SK-N-SH treated with all-trans-retinoic acid at 6 μM for 48 hours (cell line): ENCODE measurements around the gene NTF3.

Experiments
- ATAC-seq: fragments of 200-7000 bp; cut with Tn5 transposase; 3 replicates; pipeline ENCODE4 v1.9.1; 2020; ENCODE audit warnings: mild to moderate bottlenecking, moderate library complexity
- ARNTL ChIP-seq: fragments of 450-650 bp; formaldehyde crosslinking; IDR thresholded peaks from 2 replicates; pipeline ENCODE4 v1.5.0; 2020; ENCODE audit warnings: low read depth, mild to moderate bottlenecking, moderate library complexity, borderline replicate concordance
- BACH2 ChIP-seq: fragments of 250-450 bp; sonication (Bioruptor Pico); IDR thresholded peaks from 2 replicates; pipeline ENCODE4 v1.9.0; 2021; ENCODE audit warnings: mild to moderate bottlenecking, borderline replicate concordance
- CSDC2 ChIP-seq: fragments of 250-450 bp; sonication (Bioruptor Pico); IDR thresholded peaks from 2 replicates; pipeline ENCODE4 v1.5.0; 2020; ENCODE audit warnings: mild to moderate bottlenecking, moderate library complexity
- CSRNP3 ChIP-seq: fragments of 250-450 bp; sonication (Bioruptor Pico); IDR thresholded peaks from 2 replicates; pipeline ENCODE4 v1.5.1; 2021; ENCODE audit warnings: mild to moderate bottlenecking, moderate library complexity
- ESRRG ChIP-seq: fragments of 250-450 bp; sonication (Bioruptor Pico); IDR thresholded peaks from 2 replicates; pipeline ENCODE4 v1.6.1; 2021; ENCODE audit warnings: mild to moderate bottlenecking
- GLIS3 ChIP-seq: fragments of 250-450 bp; sonication (Bioruptor Pico); IDR thresholded peaks from 2 replicates; pipeline ENCODE4 v1.5.0; 2020; ENCODE audit warnings: mild to moderate bottlenecking, moderate library complexity
- ISL1 ChIP-seq: fragments of 250-450 bp; sonication (Bioruptor Pico); IDR thresholded peaks from 2 replicates; pipeline ENCODE4 v2.1.2; 2022; ENCODE audit warnings: mild to moderate bottlenecking, moderate library complexity
- OSR1 ChIP-seq: fragments of 250-450 bp; sonication (Bioruptor Pico); IDR thresholded peaks from 2 replicates; pipeline ENCODE4 v1.8.0; 2022; ENCODE audit warnings: moderate library complexity, mild to moderate bottlenecking, inconsistent platforms
- PPARA ChIP-seq: fragments of 250-450 bp; sonication (Bioruptor Pico); IDR thresholded peaks from 2 replicates; pipeline ENCODE4 v1.5.0; 2020; ENCODE audit warnings: mild to moderate bottlenecking, borderline replicate concordance
- RARB ChIP-seq: fragments of 250-450 bp; sonication (Bioruptor Pico); IDR thresholded peaks from 2 replicates; pipeline ENCODE4 v1.8.0; 2021; ENCODE audit warnings: mild to moderate bottlenecking, moderate library complexity
- SNAI2 ChIP-seq: fragments of 250-450 bp; sonication (Bioruptor Pico); IDR thresholded peaks from 2 replicates; pipeline ENCODE4 v1.5.0; 2020; ENCODE audit warnings: mild to moderate bottlenecking, moderate library complexity
- TCF4 ChIP-seq: fragments of 250-450 bp; sonication (Bioruptor Pico); IDR thresholded peaks from 2 replicates; pipeline ENCODE4 v1.8.0; 2021; ENCODE audit warnings: mild to moderate bottlenecking, moderate library complexity, borderline replicate concordance
- TOX ChIP-seq: fragments of 250-450 bp; sonication (Bioruptor Pico); IDR thresholded peaks from 2 replicates; pipeline ENCODE4 v1.8.0; 2021; ENCODE audit warnings: mild to moderate bottlenecking, moderate library complexity, borderline replicate concordance
- TSHZ2 ChIP-seq: fragments of 250-450 bp; sonication (Bioruptor Pico); IDR thresholded peaks from 2 replicates; pipeline ENCODE4 v1.5.0; 2020; ENCODE audit warnings: mild to moderate bottlenecking, moderate library complexity
- ZC3H10 ChIP-seq: fragments of 250-450 bp; sonication (Bioruptor Pico); IDR thresholded peaks from 2 replicates; pipeline ENCODE4 v1.5.1; 2021; ENCODE audit warnings: mild to moderate bottlenecking, moderate library complexity
- ZFP3 ChIP-seq: fragments of 250-450 bp; sonication (Bioruptor Pico); IDR thresholded peaks from 2 replicates; pipeline ENCODE4 v1.5.0; 2020; ENCODE audit warnings: mild to moderate bottlenecking, moderate library complexity
- ZFP30 ChIP-seq: fragments of 450-650 bp; formaldehyde crosslinking; IDR thresholded peaks from 2 replicates; pipeline ENCODE4 v1.5.0; 2022; ENCODE audit warnings: mild to moderate bottlenecking, moderate library complexity
- ZNF70 ChIP-seq: fragments of 450-650 bp; formaldehyde crosslinking; IDR thresholded peaks from 2 replicates; pipeline ENCODE4 v1.5.0; 2020; ENCODE audit warnings: mild to moderate bottlenecking, moderate library complexity
- ZNF8 ChIP-seq: fragments of 450-650 bp; formaldehyde crosslinking; IDR thresholded peaks from 2 replicates; pipeline ENCODE4 v1.5.0; 2020; ENCODE audit warnings: mild to moderate bottlenecking, moderate library complexity
- TF ChIP-seq, protein P1 (sequence below): fragments of 250-450 bp; sonication (Bioruptor Pico); IDR thresholded peaks from 2 replicates; pipeline ENCODE4 v1.5.1; 2020; ENCODE audit warnings: low read depth, mild to moderate bottlenecking, moderate library complexity
- TF ChIP-seq, protein P2 (sequence below): fragments of 250-450 bp; sonication (Bioruptor Pico); IDR thresholded peaks from 2 replicates; pipeline ENCODE4 v1.8.0; 2021; ENCODE audit warnings: low read depth, mild to moderate bottlenecking, moderate library complexity, borderline replicate concordance
- TF ChIP-seq, protein P3 (sequence below): fragments of 250-450 bp; sonication (Bioruptor Pico); IDR thresholded peaks from 2 replicates; pipeline ENCODE4 v1.8.0; 2020; ENCODE audit warnings: mild to moderate bottlenecking, moderate library complexity, borderline replicate concordance

NTF3 gene

DNA sequence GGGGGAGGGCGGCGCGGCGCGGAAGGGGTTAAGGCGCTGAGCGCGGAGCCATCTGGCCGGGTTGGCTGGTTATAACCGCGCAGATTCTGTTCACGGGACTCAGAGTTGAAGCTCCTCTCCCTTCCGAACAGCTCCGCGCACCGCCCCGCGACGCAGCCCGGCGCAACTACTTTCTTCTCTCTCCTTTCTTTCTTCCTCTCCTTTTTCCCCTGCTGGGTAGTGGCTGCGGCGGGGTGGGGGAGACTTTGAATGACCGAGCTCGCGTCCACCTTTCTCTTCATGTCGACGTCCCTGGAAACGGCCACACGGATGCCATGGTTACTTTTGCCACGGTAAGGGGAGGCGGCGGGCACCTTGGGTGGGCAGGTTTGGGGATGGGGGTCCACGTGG lies at the start of gene NTF3:
NTF3 (plus strand) TSS at position 98 of the 390 bp plus-strand sequence; CDS start at position 315, 217 bp downstream.
- TF ChIP-seq BACH2 (CRISPR knock-in tag) (no peak), TCF4 (CRISPR knock-in tag) (no peak), ESRRG (no peak), ISL1 (CRISPR knock-in tag) (no peak)
- TF ChIP-seq, all 23 proteins: peak for 0
- peak; percentile 32; the same call in 1 of the 3 replicates for ATAC-seq

DNA sequence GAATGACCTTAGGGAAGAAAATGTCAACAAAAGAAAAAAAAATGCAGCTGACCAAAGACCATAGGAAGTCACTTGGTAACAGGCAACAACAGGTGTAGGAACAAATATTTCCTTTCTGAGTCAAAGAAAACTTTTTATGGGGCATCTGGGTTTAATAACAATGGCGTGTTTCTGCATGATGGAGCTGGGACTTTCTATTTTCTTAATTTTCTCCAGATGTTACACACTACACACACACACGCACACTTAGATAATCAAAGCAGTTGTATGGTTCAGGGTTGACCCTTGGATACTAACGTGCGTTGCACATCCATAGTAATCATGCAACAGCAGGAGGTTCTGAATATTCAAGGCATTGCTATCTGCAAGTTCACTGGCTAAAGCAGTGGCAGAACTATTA lies 47.9 kb upstream of the NTF3 start:
- no peak for TF ChIP-seq ISL1 (CRISPR knock-in tag)
- no peak for TF ChIP-seq ZFP30 (CRISPR knock-in tag)
- no peak for TF ChIP-seq CSDC2 (CRISPR knock-in tag)
- no peak for TF ChIP-seq ESRRG
- no peak for TF ChIP-seq GLIS3 (CRISPR knock-in tag)
- no peak for TF ChIP-seq TOX (CRISPR knock-in tag)
- no peak for TF ChIP-seq BACH2 (CRISPR knock-in tag)
- no peak for TF ChIP-seq SNAI2
- TF ChIP-seq ZFP3 (CRISPR knock-in tag) = no peak
- TF ChIP-seq ZNF70 (CRISPR knock-in tag) = no peak
- no peak for TF ChIP-seq RARB
- no peak for TF ChIP-seq TSHZ2 (CRISPR knock-in tag)
- no peak for TF ChIP-seq ZC3H10 (CRISPR knock-in tag)
- TF ChIP-seq, protein P1, sequence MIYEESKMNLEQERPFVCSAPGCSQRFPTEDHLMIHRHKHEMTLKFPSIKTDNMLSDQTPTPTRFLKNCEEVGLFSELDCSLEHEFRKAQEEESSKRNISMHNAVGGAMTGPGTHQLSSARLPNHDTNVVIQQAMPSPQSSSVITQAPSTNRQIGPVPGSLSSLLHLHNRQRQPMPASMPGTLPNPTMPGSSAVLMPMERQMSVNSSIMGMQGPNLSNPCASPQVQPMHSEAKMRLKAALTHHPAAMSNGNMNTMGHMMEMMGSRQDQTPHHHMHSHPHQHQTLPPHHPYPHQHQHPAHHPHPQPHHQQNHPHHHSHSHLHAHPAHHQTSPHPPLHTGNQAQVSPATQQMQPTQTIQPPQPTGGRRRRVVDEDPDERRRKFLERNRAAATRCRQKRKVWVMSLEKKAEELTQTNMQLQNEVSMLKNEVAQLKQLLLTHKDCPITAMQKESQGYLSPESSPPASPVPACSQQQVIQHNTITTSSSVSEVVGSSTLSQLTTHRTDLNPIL (CRISPR knock-in tag) = no peak
- no peak for TF ChIP-seq ARNTL (CRISPR knock-in tag)
- no peak for TF ChIP-seq PPARA
- TF ChIP-seq TCF4 (CRISPR knock-in tag) = no peak
- TF ChIP-seq ZNF8 (CRISPR knock-in tag) = no peak
- no peak for TF ChIP-seq CSRNP3
- no peak for ATAC-seq

DNA sequence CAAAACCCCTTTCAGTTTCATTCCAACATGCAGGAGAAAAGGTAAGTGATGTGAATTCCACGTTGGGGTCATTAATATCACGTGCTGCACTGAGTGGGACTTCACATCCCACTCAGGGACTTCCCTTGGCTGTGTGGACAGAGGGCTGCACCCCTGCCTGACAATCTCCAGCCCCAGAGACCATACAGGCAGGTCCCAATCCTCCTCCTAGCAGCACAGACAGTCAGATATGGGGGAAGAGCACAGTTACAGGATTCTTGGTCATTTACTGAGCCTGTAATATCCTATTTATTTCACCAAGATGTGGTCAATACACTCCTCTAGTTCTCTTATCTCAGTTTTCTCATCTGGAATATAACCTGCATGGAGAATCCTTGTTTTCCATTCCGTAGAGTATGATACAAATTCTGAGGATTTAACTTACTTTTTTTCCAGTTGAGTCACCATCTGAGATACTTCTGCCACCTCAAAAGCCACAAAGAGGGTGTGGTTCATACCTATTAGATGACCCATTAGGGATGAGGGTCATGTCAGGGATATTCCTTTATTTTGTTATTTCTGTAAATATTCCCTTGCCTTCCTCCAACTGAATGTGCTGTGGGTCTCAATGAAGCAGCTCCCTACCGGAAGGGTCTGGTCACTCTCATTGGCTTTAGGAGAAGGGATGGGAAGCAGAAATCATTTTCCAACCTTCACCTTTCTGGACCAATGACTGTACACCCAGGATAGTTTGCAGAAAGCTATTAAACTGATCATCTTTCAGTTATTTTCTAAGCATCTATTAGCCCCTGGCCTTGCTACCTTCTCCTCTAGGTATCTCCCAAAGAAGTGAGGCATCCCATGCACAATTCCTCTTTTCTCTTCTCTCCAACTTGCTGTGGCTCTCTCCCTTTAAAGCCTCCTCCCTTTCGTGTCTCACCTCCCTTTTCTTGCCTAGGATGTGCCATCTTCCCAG lies 43.0 kb upstream of the NTF3 start:
- no peak for ATAC-seq
- no peak for TF ChIP-seq TOX (CRISPR knock-in tag)
- TF ChIP-seq ZNF70 (CRISPR knock-in tag) = no peak
- TF ChIP-seq OSR1 (CRISPR knock-in tag) = no peak
- TF ChIP-seq BACH2 (CRISPR knock-in tag) = no peak
- TF ChIP-seq ISL1 (CRISPR knock-in tag) = no peak
- TF ChIP-seq, protein P2, sequence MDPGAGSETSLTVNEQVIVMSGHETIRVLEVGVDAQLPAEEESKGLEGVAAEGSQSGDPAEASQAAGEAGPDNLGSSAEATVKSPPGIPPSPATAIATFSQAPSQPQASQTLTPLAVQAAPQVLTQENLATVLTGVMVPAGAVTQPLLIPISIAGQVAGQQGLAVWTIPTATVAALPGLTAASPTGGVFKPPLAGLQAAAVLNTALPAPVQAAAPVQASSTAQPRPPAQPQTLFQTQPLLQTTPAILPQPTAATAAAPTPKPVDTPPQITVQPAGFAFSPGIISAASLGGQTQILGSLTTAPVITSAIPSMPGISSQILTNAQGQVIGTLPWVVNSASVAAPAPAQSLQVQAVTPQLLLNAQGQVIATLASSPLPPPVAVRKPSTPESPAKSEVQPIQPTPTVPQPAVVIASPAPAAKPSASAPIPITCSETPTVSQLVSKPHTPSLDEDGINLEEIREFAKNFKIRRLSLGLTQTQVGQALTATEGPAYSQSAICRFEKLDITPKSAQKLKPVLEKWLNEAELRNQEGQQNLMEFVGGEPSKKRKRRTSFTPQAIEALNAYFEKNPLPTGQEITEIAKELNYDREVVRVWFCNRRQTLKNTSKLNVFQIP = no peak
- no peak for TF ChIP-seq CSDC2 (CRISPR knock-in tag)
- TF ChIP-seq, protein P3, sequence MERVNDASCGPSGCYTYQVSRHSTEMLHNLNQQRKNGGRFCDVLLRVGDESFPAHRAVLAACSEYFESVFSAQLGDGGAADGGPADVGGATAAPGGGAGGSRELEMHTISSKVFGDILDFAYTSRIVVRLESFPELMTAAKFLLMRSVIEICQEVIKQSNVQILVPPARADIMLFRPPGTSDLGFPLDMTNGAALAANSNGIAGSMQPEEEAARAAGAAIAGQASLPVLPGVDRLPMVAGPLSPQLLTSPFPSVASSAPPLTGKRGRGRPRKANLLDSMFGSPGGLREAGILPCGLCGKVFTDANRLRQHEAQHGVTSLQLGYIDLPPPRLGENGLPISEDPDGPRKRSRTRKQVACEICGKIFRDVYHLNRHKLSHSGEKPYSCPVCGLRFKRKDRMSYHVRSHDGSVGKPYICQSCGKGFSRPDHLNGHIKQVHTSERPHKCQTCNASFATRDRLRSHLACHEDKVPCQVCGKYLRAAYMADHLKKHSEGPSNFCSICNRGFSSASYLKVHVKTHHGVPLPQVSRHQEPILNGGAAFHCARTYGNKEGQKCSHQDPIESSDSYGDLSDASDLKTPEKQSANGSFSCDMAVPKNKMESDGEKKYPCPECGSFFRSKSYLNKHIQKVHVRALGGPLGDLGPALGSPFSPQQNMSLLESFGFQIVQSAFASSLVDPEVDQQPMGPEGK = no peak
- TF ChIP-seq SNAI2 = no peak
- no peak for TF ChIP-seq TSHZ2 (CRISPR knock-in tag)
- no peak for TF ChIP-seq ZFP3 (CRISPR knock-in tag)
- no peak for TF ChIP-seq PPARA
- TF ChIP-seq ZC3H10 (CRISPR knock-in tag) = no peak
- no peak for TF ChIP-seq TCF4 (CRISPR knock-in tag)
- TF ChIP-seq ARNTL (CRISPR knock-in tag) = no peak
